Gastroesophageal sphincter (tissue), 4 donors: ENCODE results near the gene MZB1. TPM values are rescaled to one million over a fixed set of nuclear protein-coding genes. Genes with fewer than 3 reads are reported as not detected.
"Not testable (repeated sequence)": the region's sequence is repeated elsewhere in the genome, so short reads cannot be mapped to it uniquely, and the experiment has no call there.

Experiments used
- ATAC-seq: fragments of 150-250 bp; one replicate; pipeline ENCODE4 v1.9.1; 2016; ENCODE audit warnings: mild to moderate bottlenecking, moderate library complexity
- H3K27ac ChIP-seq, 4 donors: fragments of 200-600 bp; sonication (generic) in 3 of 4; 1 replicate in 3 of 4; 2 replicates in 1 of 4; pipeline ENCODE4 v1.5.1; 2016 to 2019
- H3K27me3 ChIP-seq: fragments of 200-600 bp; sonication (generic); one replicate; pipeline ENCODE4 v1.5.1; 2019
- H3K36me3 ChIP-seq, 2 donors: fragments of 200-600 bp; sonication (generic); one replicate each; pipeline ENCODE4 v1.5.1; 2019; ENCODE audit warnings: control low read depth in 1 of 2
- H3K4me1 ChIP-seq, 3 donors: fragments of 200-600 bp; sonication (generic); 1 replicate in 2 of 3; 2 replicates in 1 of 3; pipeline ENCODE4 v1.5.1; 2016 to 2019; ENCODE audit warnings: control low read depth in 2 of 3
- H3K4me3 ChIP-seq, 2 donors: fragments of 200-600 bp; sonication (generic); one replicate each; pipeline ENCODE4 v1.5.1; 2019; ENCODE audit warnings: mild to moderate bottlenecking in 1 of 2, moderate library complexity in 1 of 2
- H3K9me3 ChIP-seq, 3 donors: fragments of 200-600 bp; sonication (generic); one replicate each; pipeline ENCODE4 v1.5.1; 2017 to 2019; ENCODE audit warnings: control low read depth in 2 of 3
- CTCF ChIP-seq, 4 experiments: fragments of 200-600 bp in 2 of 4; fragments of 450-650 bp in 2 of 4; sonication (generic) in 1 of 4; IDR thresholded peaks; one replicate each; pipeline ENCODE4 v1.5.1; 2017 to 2019; ENCODE audit warnings: antibody characterized with exemption in 4 of 4, mild to moderate bottlenecking in 2 of 4, moderate library complexity in 2 of 4
- EP300 ChIP-seq: sonication (generic); formaldehyde crosslinking; IDR thresholded peaks from one replicate; pipeline ENCODE4 v1.6.1; 2017; ENCODE audit warnings: antibody characterized with exemption, mild to moderate bottlenecking
- POLR2A ChIP-seq, 2 donors: fragments of 450-650 bp; IDR thresholded peaks; one replicate each; pipeline ENCODE4 v1.6.1; 2017; ENCODE audit warnings: antibody characterized with exemption in 2 of 2, mild to moderate bottlenecking in 2 of 2, moderate library complexity in 1 of 2
- POLR2AphosphoS5 ChIP-seq: sonication (generic); formaldehyde crosslinking; IDR thresholded peaks from one replicate; pipeline ENCODE4 v1.6.1; 2017; ENCODE audit warnings: antibody characterized with exemption
- WGBS, 2 donors: methylation state at CpG; one replicate each; pipeline ENCODE4 v1.1.5; 2018; ENCODE audit warnings: low coverage in 1 of 2; 5-methylcytosine and 5-hydroxymethylcytosine counted together
- total RNA-seq, 4 donors: library from RNA; depleted of rRNA; stranded (reverse); fragments of >200 nt; gene quantifications; one replicate each; pipeline ENCODE4 v1.1.0, GENCODE V29; 2016

The MZB1 gene
- total RNA-seq, 4 donors from 2014 or later, result 0.74 TPM; not detected in 3

DNA sequence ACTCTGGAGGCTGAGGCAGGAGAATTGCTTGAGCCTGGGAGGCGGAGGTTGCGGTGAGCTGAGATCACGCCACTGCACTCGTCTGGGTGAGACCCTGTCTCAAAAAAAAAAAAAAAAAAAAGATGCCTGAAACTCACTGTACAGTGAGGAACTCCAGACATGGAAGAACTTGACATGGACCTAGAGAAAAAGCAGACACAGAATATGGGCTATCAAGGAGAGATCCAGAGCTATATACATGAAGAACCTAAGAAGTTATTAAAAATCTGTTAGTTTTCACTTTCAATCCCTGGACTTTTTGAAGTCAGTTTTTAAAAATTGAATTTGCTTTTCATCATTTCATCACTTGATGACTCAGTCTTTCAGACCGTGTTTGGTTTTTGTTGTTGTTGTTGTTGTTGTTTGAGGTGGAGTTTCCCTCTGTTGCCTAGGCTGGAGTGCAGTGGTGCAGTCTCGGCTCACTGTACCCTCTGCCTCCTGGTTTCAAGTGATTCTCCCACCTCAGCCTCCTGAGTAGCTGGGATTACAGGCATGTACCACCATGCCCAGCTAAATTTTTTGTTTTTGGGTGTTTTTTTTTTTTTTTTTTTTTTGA, 27.8 kb downstream of the MZB1 start:
- WGBS, 2 donors, result 50 to 68% methylated on average over 1 to 6 of the region's 6 CpGs
- Histone ChIP-seq H3K27ac (no peak overlapping the region), H3K36me3 (peaks cover 0 to 46% of the 10 kb centered on the region in 2 donors), H3K4me1 (peaks cover 0 to 38% (median 0%) of the 10 kb centered on the region in 3 donors), H3K4me3 (no peak overlapping the region), H3K27me3 (no peaks in the 10 kb centered on the region), H3K9me3 (no peaks in the 10 kb centered on the region)
- no peak for ATAC-seq
- TF ChIP-seq POLR2A (IDR thresholded peaks at IDR 0.05), result no peak
- no peak for TF ChIP-seq CTCF (IDR thresholded peaks at IDR 0.05)
- TF ChIP-seq EP300, result no peak
- TF ChIP-seq POLR2AphosphoS5, result no peak

DNA sequence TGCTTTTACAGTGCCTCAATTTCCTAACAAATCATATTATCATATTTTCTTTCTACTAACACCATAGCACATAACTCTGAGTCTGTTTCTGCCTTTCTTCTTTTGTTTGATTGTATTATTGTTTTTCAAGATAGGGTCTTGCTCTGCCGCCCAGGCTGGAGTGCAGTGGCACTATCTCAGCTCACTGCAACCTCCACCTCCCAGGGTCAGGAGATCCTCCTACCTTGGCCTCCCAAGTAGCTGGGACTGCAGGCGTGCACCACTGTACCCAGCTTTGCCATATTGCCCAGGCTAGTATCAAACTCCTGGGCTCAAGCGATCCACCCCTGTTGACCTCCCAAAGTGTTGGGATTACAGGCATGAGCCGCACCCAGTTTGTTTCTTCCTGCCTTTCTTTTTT, 29.3 kb downstream of the MZB1 start:
- TF ChIP-seq POLR2AphosphoS5 (no peak), POLR2A (IDR thresholded peaks at IDR 0.05) (no peak), EP300 (no peak), CTCF (IDR thresholded peaks at IDR 0.05) (no peak)
- WGBS, 2 donors, result 88 to 91% methylated on average over 4 of the region's 4 CpGs
- ATAC-seq, result no peak

GRCh38 chr5:139358064-139358463, 31.6 kb downstream of the MZB1 start:
- no peak for TF ChIP-seq CTCF (IDR thresholded peaks at IDR 0.05)
- TF ChIP-seq POLR2AphosphoS5, result no peak
- no peak for TF ChIP-seq EP300
- no peak for TF ChIP-seq POLR2A (IDR thresholded peaks at IDR 0.05)
- ATAC-seq, result no peak
- Histone ChIP-seq H3K4me1 (peaks cover 0 to 61% (median under 1%) of the 10 kb centered on the region in 3 donors), H3K27me3 (no peaks in the 10 kb centered on the region), H3K27ac (no peak overlapping the region), H3K9me3 (no peaks in the 10 kb centered on the region), H3K4me3 (no peak overlapping the region), H3K36me3 (peaks cover 0 to 13% of the 10 kb centered on the region in 2 donors)

More for the DNA sequence above, 29.3 kb downstream of the MZB1 start:
- H3K4me1 ChIP-seq, result peaks cover 0 to 54% (median 0%) of the 10 kb centered on the region in 3 donors
- H3K27ac ChIP-seq, result no peak overlapping the region
- no peaks in the 10 kb centered on the region for H3K27me3 ChIP-seq
- no peak overlapping the region for H3K4me3 ChIP-seq
- H3K36me3 ChIP-seq, result peaks cover 0 to 30% of the 10 kb centered on the region in 2 donors
- no peaks in the 10 kb centered on the region for H3K9me3 ChIP-seq

DNA sequence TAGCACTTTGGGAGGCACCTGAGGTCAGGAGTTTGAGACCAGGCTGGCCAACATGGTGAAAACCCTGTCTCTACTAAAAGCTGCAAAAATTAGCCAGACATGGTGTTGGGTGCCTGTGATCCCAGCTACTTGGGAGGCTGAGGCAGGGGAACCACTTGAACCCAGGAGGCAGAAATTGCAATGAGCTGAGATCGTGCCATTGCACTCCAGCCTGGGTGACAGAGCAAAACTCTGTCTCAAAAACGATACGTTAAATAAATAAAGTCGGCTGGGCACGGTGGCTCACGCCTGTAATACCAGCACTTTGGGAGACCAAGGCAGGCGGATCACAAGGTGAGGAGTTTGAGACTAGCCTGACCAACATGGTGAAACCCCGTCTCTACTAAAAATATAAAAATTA, 33.8 kb downstream of the MZB1 start:
- not testable (repeated sequence) for H3K9me3 ChIP-seq, H3K4me3 ChIP-seq, H3K27me3 ChIP-seq, H3K27ac ChIP-seq, ATAC-seq
- 93% methylated on average over 5 to 6 of the region's 8 CpGs for WGBS, 2 donors
- peaks cover 0 to 13% of the 10 kb centered on the region in 2 donors for H3K36me3 ChIP-seq
- peaks cover 0 to 68% (median 6%) of the 10 kb centered on the region in 3 donors for H3K4me1 ChIP-seq

- 70% methylated on average over 3 of the region's 3 CpGs; no CpG with 5 or more reads in 1 of the 2 donors for WGBS, 2 donors
- Histone ChIP-seq H3K36me3 (peaks cover 0 to 13% of the 10 kb centered on the region in 2 donors), H3K27ac (no peak overlapping the region), H3K9me3 (no peaks in the 10 kb centered on the region), H3K27me3 (no peaks in the 10 kb centered on the region), H3K4me3 (no peak overlapping the region), H3K4me1 (peaks cover 0 to 71% (median 6%) of the 10 kb centered on the region in 3 donors)
- ATAC-seq, result no peak
- no peak for TF ChIP-seq POLR2A (IDR thresholded peaks at IDR 0.05)
- TF ChIP-seq EP300, result no peak
- no peak for TF ChIP-seq POLR2AphosphoS5
- TF ChIP-seq CTCF (IDR thresholded peaks at IDR 0.05), result no peak
Observed at GRCh38 chr5:139354186-139354585, 35.5 kb downstream of the MZB1 start.

- H3K4me3 ChIP-seq, H3K27ac ChIP-seq, ATAC-seq, H3K9me3 ChIP-seq, H3K27me3 ChIP-seq: not testable (repeated sequence)
- Histone ChIP-seq H3K4me1 (peaks cover 3 to 83% (median 8%) of the 10 kb centered on the region in 3 donors), H3K36me3 (peaks cover 0 to 13% of the 10 kb centered on the region in 2 donors)
- 77 to 94% methylated on average over 6 to 8 of the region's 9 CpGs for WGBS, 2 donors
Observed at GRCh38 chr5:139347863-139348262, 41.9 kb downstream of the MZB1 start.

GRCh38 chr5:139345442-139345841, 44.3 kb downstream of the MZB1 start:
- H3K4me3 ChIP-seq, H3K27me3 ChIP-seq, H3K9me3 ChIP-seq, ATAC-seq, H3K27ac ChIP-seq: not testable (repeated sequence)
- Histone ChIP-seq H3K36me3 (peaks cover 0 to 13% of the 10 kb centered on the region in 2 donors), H3K4me1 (peaks cover 3 to 82% (median 7%) of the 10 kb centered on the region in 3 donors)
- 88 to 93% methylated on average over 6 to 7 of the region's 8 CpGs for WGBS, 2 donors
